ENCODE data around the gene SUPT20H. TPM values are rescaled to one million over a fixed set of nuclear protein-coding genes. Genes with fewer than 3 reads are reported as not detected.

The SUPT20H gene
- total RNA-seq, 4 donors from 2014 or later = 28.4 to 67.6 (median 45.3) TPM

DNA sequence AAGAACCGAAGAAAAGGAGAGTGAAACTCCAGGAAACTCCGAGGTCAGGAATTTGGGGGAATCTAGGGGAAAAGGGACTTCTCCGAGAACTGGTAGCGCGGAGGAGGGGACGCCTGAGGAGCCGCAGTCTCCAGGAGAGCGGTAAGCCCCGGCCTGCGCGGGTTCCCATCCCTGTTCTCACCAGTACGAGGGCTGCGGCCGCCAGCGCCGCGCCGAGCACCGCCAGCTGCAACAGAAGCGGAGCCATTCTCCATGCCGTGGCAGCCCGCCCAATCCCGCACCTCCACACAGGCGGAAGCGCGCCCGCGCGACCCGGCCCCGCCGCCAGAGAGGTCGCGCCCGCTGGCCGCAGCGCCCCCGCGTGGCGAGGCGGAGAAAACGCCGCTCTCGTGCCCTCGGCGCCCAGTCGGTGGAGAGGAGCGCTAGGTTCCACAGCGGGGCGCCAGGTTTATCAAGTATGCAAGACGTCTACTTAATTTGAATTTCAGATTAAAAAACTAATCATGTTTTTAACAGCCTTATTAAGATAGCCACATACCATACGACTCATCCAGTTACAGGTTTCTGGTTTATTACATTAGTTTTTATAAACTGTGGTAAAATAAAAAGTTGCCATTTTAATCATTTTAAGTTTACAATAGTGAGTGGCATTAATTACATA is 60.3 kb downstream of the SUPT20H start, which contains the start of gene ALG5:
Gene ALG5 (minus strand): TSS at position 287 of the 661 bp plus-strand sequence. CDS start 40 bp downstream, at position 247.
- DNase-seq = peak; percentile 93
- intact Hi-C loops (cut with DNase I; ENCODE audit: low total_unique reads) (loop anchor here (10.0 kb wide), 1 partner anchor 144 kb away; no protein-coding TSS in a partner anchor), in situ Hi-C loops (cut with MboI; ENCODE audit: low pct_ligation_motif_present in 1 of 4, low pct_unique_long_range_greater_than_20kb in 1 of 4, low sequenced_read_pairs in 3 of 4) (loop anchor here in 1 of 4 donors (25.0 kb wide), 1 partner anchor 137 kb away; no protein-coding TSS in a partner anchor)
- TF ChIP-seq, protein P1, sequence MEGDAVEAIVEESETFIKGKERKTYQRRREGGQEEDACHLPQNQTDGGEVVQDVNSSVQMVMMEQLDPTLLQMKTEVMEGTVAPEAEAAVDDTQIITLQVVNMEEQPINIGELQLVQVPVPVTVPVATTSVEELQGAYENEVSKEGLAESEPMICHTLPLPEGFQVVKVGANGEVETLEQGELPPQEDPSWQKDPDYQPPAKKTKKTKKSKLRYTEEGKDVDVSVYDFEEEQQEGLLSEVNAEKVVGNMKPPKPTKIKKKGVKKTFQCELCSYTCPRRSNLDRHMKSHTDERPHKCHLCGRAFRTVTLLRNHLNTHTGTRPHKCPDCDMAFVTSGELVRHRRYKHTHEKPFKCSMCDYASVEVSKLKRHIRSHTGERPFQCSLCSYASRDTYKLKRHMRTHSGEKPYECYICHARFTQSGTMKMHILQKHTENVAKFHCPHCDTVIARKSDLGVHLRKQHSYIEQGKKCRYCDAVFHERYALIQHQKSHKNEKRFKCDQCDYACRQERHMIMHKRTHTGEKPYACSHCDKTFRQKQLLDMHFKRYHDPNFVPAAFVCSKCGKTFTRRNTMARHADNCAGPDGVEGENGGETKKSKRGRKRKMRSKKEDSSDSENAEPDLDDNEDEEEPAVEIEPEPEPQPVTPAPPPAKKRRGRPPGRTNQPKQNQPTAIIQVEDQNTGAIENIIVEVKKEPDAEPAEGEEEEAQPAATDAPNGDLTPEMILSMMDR (IDR thresholded peaks at IDR 0.05) = peak; percentile 64 to 97 (median 92)
- TF ChIP-seq POLR2AphosphoS5 (IDR thresholded peaks at IDR 0.05) (peak in 2 of 3 donors; percentile 61 to 84), EP300 (IDR thresholded peaks at IDR 0.05; ENCODE audit: low read depth) (no peak), POLR2A (IDR thresholded peaks at IDR 0.05) (peak; percentile 74)
- H3K9me3 ChIP-seq = no peaks in the 10 kb centered on the region
- peak within 1 kb of the TSS; percentile 95 to 100 (median 96) for H3K27ac ChIP-seq
- 0% methylated on average over 51 of the region's 52 CpGs; no CpG with 5 or more reads in 1 of the 2 donors for WGBS, 2 donors (ENCODE audit: low coverage in 1 of 2)
- peak within 1 kb of the TSS; percentile 91 to 92 (median 91) for H3K4me3 ChIP-seq
- peaks cover 0 to 6% (median 2%) of the 10 kb centered on the region in 4 donors for H3K36me3 ChIP-seq
- peaks cover 5 to 26% (median 19%) of the 10 kb centered on the region in 4 donors for H3K4me1 ChIP-seq
- H3K27me3 ChIP-seq = no peaks in the 10 kb centered on the region

DNA sequence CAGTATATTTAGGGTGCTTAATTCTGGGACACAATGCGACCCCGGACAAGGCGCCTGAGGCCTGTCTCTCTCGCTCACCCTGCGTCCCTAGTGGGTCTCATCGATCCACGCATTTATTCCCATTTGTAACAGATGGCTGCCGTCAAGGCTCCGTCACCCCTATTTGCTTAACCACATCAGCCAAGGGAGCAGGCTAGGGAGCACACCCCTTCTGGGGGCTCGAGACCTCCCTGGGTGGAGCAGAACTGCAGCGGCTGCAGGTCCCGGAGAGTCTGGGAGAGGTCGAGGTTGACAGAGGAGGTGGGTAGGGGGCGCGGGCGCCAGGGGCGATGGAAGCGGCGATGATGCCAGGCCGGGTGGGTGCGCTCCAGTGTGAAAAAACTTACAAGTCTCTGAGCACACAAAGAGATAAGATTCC is 60.9 kb downstream of the SUPT20H start:
- Histone ChIP-seq H3K27ac (peak overlapping the region; percentile 95 to 100 (median 96)), H3K36me3 (peaks cover 0 to 11% (median 2%) of the 10 kb centered on the region in 4 donors), H3K27me3 (no peaks in the 10 kb centered on the region), H3K4me3 (peak overlapping the region; percentile 91 to 92 (median 91)), H3K4me1 (peaks cover 5 to 26% (median 19%) of the 10 kb centered on the region in 4 donors), H3K9me3 (no peaks in the 10 kb centered on the region)
- no peak for TF ChIP-seq POLR2AphosphoS5 (IDR thresholded peaks at IDR 0.05)
- TF ChIP-seq, protein P1 (IDR thresholded peaks at IDR 0.05) = no peak
- no peak for TF ChIP-seq EP300 (IDR thresholded peaks at IDR 0.05; ENCODE audit: low read depth)
- TF ChIP-seq POLR2A (IDR thresholded peaks at IDR 0.05) = no peak
- 0% methylated on average over 21 of the region's 21 CpGs; no CpG with 5 or more reads in 1 of the 2 donors for WGBS, 2 donors (ENCODE audit: low coverage in 1 of 2)
- peak; percentile 11 for DNase-seq
- intact Hi-C loops (cut with DNase I; ENCODE audit: low total_unique reads) = loop anchor here (10.0 kb wide), 1 partner anchor 144 kb away; no protein-coding TSS in a partner anchor
- in situ Hi-C loops (cut with MboI; ENCODE audit: low pct_ligation_motif_present in 1 of 4, low pct_unique_long_range_greater_than_20kb in 1 of 4, low sequenced_read_pairs in 3 of 4) = loop anchor here in 1 of 4 donors (25.0 kb wide), 1 partner anchor 136 kb away; no protein-coding TSS in a partner anchor

DNA sequence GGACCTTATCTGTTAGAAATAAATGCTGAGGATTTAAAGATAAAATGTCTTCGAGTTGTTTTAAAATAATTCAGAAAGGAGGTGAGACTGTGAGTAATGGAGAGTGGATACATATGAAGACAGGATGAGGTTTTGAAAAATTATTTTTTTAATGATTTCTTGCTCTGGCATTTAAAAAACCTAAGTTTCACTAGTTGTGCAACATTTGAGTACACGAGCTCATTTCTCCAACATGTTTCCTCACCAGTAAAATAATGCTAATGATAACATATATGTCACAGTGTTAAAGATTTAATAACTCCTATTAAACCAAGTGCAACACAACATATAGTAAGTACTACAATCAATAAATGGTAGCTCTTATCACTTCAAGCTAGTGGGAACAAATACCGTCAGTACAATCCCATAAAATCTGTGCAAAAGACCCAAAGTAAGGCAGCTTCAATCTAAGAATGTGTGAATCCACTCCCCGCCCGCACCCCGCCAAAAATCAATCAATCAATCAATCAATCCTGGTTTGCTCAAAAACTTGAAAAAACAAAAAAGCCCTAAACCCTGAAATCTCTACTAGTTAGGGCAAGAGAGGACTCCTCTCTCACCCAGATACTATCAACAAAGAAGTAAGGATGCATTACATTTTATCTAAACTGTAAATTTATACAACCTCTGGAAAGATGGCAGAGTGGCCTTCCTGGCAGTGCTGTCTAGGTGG is 61.6 kb downstream of the SUPT20H start:
- peaks cover 5 to 26% (median 19%) of the 10 kb centered on the region in 4 donors for H3K4me1 ChIP-seq
- H3K27me3 ChIP-seq = no peaks in the 10 kb centered on the region
- TF ChIP-seq EP300 (IDR thresholded peaks at IDR 0.05; ENCODE audit: low read depth) = no peak
- no peak for TF ChIP-seq POLR2A (IDR thresholded peaks at IDR 0.05)
- no peak for TF ChIP-seq POLR2AphosphoS5 (IDR thresholded peaks at IDR 0.05)
- TF ChIP-seq, protein P1 (IDR thresholded peaks at IDR 0.05) = no peak
- intact Hi-C loops (cut with DNase I; ENCODE audit: low total_unique reads) (loop anchor here (10.0 kb wide), 1 partner anchor 143 kb away; no protein-coding TSS in a partner anchor), in situ Hi-C loops (cut with MboI; ENCODE audit: low pct_ligation_motif_present in 1 of 4, low pct_unique_long_range_greater_than_20kb in 1 of 4, low sequenced_read_pairs in 3 of 4) (loop anchor here in 1 of 4 donors (25.0 kb wide), 1 partner anchor 136 kb away; no protein-coding TSS in a partner anchor)
- H3K9me3 ChIP-seq = no peaks in the 10 kb centered on the region
- H3K36me3 ChIP-seq = peaks cover 0 to 18% (median 6%) of the 10 kb centered on the region in 4 donors
- peak overlapping the region in 2 of 4 donors; percentile 97 to 100 for H3K27ac ChIP-seq
- 58 to 71% methylated on average over 4 to 6 of the region's 6 CpGs for WGBS, 2 donors (ENCODE audit: low coverage in 1 of 2)
- peak overlapping the region in 3 of 4 donors; percentile 91 for H3K4me3 ChIP-seq
- DNase-seq = no peak
